A549 treated with Hydrocortisone at 1 μM for 4 hours (cell line): Measurements from ENCODE around the gene KDM4D. TPM values are rescaled to one million over a fixed set of nuclear protein-coding genes. Genes with fewer than 3 reads are reported as not detected.

Experiments used
- total RNA-seq: library from RNA; stranded (reverse); fragments of 200-300 nt; extraction: Qiagen RNA extraction; gene quantifications from 5 replicates; pipeline ENCODE4 v1.2.3, GENCODE V29; 2022

Gene KDM4D
- 0.24 to 0.63 TPM (median 0.32 TPM) in 5 replicates for total RNA-seq

GRCh38 chr11:94973099-94973968 lies at the start of gene KDM4D, which contains the start of gene CWC15:
TSS of gene KDM4D (plus strand) at chr11:94973709. CDS start at chr11:94997373, 23,664 bp downstream.
TSS of gene CWC15 (minus strand) at chr11:94973556. CDS start at chr11:94972185, 1,371 bp downstream.

GRCh38 chr11:95024958-95025357 lies 51.4 kb downstream of the KDM4D start, which contains the start of gene KDM4E:
TSS of gene KDM4E (plus strand) at chr11:95025258. CDS start at chr11:95025558, 300 bp downstream.

Other genes starting within 250 kb of the KDM4D start
- gene AMOTL1, start 205.4 kb upstream of the KDM4D start, total RNA-seq: 5.3 to 9.8 TPM (median 7.5 TPM) in 5 replicates
- 30.2 to 32.2 TPM (median 30.4 TPM) in 5 replicates for gene CWC15, start 153 bp upstream of the KDM4D start, total RNA-seq
- gene KDM4E, start 51.5 kb downstream of the KDM4D start, total RNA-seq: not detected in 5 replicates
- gene KDM4F, start 75.7 kb downstream of the KDM4D start, total RNA-seq: not detected in 5 replicates
- gene SRSF8, start 93.2 kb downstream of the KDM4D start, total RNA-seq: 15.0 to 22.0 TPM (median 18.3 TPM) in 5 replicates
- gene ENDOD1, start 116.1 kb downstream of the KDM4D start, total RNA-seq: 13.1 to 19.3 TPM (median 15.2 TPM) in 5 replicates